H9 (cell line): ENCODE results near the gene GNAI1. TPM values are rescaled to one million over a fixed set of nuclear protein-coding genes. Genes with fewer than 3 reads are reported as not detected.

ENCODE experiments used
- DNase-seq: peaks from one replicate; pipeline ENCODE4 v3.0.0-alpha.2; 2017
- H2AFZ ChIP-seq: one replicate; pipeline ENCODE4 v1.6.1; 2013; ENCODE audit warnings: mild to moderate bottlenecking, low read length, control low read depth, moderate library complexity
- H2AK5ac ChIP-seq: 2 replicates; pipeline ENCODE4 v1.6.1; 2013; ENCODE audit warnings: low read length, control low read depth, mixed read lengths; ENCODE audit not compliant: insufficient read length
- H2BK120ac ChIP-seq: one replicate; pipeline ENCODE4 v1.6.1; 2013; ENCODE audit warnings: low read depth, mild to moderate bottlenecking, low read length, control low read depth, inconsistent platforms; ENCODE audit not compliant: poor library complexity, severe bottlenecking
- H2BK12ac ChIP-seq: 2 replicates; pipeline ENCODE4 v1.6.1; 2013; ENCODE audit warnings: low read length, control low read depth, mixed read lengths, low read depth; ENCODE audit not compliant: insufficient read length
- H2BK15ac ChIP-seq: 2 replicates; pipeline ENCODE4 v1.6.1; 2013; ENCODE audit warnings: low read depth, low read length, control low read depth
- H2BK20ac ChIP-seq: one replicate; pipeline ENCODE4 v1.6.1; 2013; ENCODE audit warnings: low read depth, mild to moderate bottlenecking, low read length, control low read depth, inconsistent platforms; ENCODE audit not compliant: poor library complexity, severe bottlenecking
- H2BK5ac ChIP-seq: 2 replicates; pipeline ENCODE4 v1.6.1; 2013; ENCODE audit warnings: low read length, control low read depth, mixed read lengths; ENCODE audit not compliant: insufficient read length
- H3K14ac ChIP-seq: 2 replicates; pipeline ENCODE4 v1.6.1; 2013; ENCODE audit warnings: low read length, control low read depth; ENCODE audit not compliant: insufficient read depth
- H3K18ac ChIP-seq: 2 replicates; pipeline ENCODE4 v1.6.1; 2013; ENCODE audit warnings: low read depth, mild to moderate bottlenecking, mixed read lengths, low read length, control low read depth; ENCODE audit not compliant: insufficient read length
- H3K23ac ChIP-seq: 2 replicates; pipeline ENCODE4 v1.6.1; 2013; ENCODE audit warnings: low read length, control low read depth, mixed read lengths, low read depth; ENCODE audit not compliant: insufficient read length
- H3K23me2 ChIP-seq: 2 replicates; pipeline ENCODE4 v1.6.1; 2013; ENCODE audit warnings: low read depth, mild to moderate bottlenecking, mixed read lengths, low read length, control low read depth; ENCODE audit not compliant: insufficient read length, poor library complexity, severe bottlenecking
- H3K27ac ChIP-seq: 2 replicates; pipeline ENCODE4 v1.5.1; 2013; ENCODE audit warnings: low read length, control low read depth, mixed read lengths, low read depth; ENCODE audit not compliant: insufficient read length
- H3K27me3 ChIP-seq: 2 replicates; pipeline ENCODE4 v1.6.1; 2013; ENCODE audit warnings: low read length, control low read depth, inconsistent platforms; ENCODE audit not compliant: insufficient read depth
- H3K4ac ChIP-seq: 2 replicates; pipeline ENCODE4 v1.6.1; 2013; ENCODE audit warnings: low read depth, mild to moderate bottlenecking, control low read depth, inconsistent platforms, low read length, moderate library complexity
- H3K4me1 ChIP-seq: 2 replicates; pipeline ENCODE4 v1.6.1; 2013; ENCODE audit warnings: low read length, control low read depth, inconsistent platforms; ENCODE audit not compliant: insufficient read depth
- H3K4me2 ChIP-seq: 2 replicates; pipeline ENCODE4 v1.6.1; 2013; ENCODE audit warnings: low read length, control low read depth, mixed read lengths; ENCODE audit not compliant: insufficient read length, insufficient read depth
- H3K56ac ChIP-seq: 2 replicates; pipeline ENCODE4 v1.6.1; 2013; ENCODE audit warnings: low read depth, mild to moderate bottlenecking, mixed read lengths, low read length, control low read depth; ENCODE audit not compliant: insufficient read length
- H3K79me1 ChIP-seq: 2 replicates; pipeline ENCODE4 v1.6.1; 2013; ENCODE audit warnings: low read depth, mild to moderate bottlenecking, moderate library complexity, low read length, control low read depth, inconsistent platforms; ENCODE audit not compliant: insufficient read depth, poor library complexity, severe bottlenecking
- H3K79me2 ChIP-seq: 2 replicates; pipeline ENCODE4 v1.6.1; 2013; ENCODE audit warnings: low read length, control low read depth, inconsistent platforms; ENCODE audit not compliant: insufficient read depth
- H3K9ac ChIP-seq: 2 replicates; pipeline ENCODE4 v1.6.1; 2013; ENCODE audit warnings: low read length, control low read depth, mixed read lengths; ENCODE audit not compliant: insufficient read length; ENCODE audit errors: extremely low read depth
- H3K9me3 ChIP-seq: one replicate; pipeline ENCODE4 v1.6.1; 2013; ENCODE audit warnings: low read depth, low read length, inconsistent platforms; ENCODE audit not compliant: control insufficient read depth
- H3T11ph ChIP-seq: one replicate; pipeline ENCODE4 v1.6.1; 2013; ENCODE audit warnings: mild to moderate bottlenecking, low read length, control low read depth, inconsistent platforms
- H4K20me1 ChIP-seq: one replicate; pipeline ENCODE4 v1.6.1; 2013; ENCODE audit not compliant: control insufficient read depth, insufficient read length, insufficient read depth
- H4K5ac ChIP-seq: 2 replicates; pipeline ENCODE4 v1.6.1; 2013; ENCODE audit warnings: low read depth, mild to moderate bottlenecking, mixed read lengths, low read length, control low read depth; ENCODE audit not compliant: insufficient read length
- H4K8ac ChIP-seq: replicated peaks from 2 replicates; pipeline ENCODE4 v1.6.1; 2013; ENCODE audit warnings: low read length, control low read depth, mixed read lengths, low read depth; ENCODE audit not compliant: insufficient read length
- H4K91ac ChIP-seq: 2 replicates; pipeline ENCODE4 v1.6.1; 2013; ENCODE audit warnings: low read depth, mild to moderate bottlenecking, moderate library complexity, mixed read lengths, low read length, control low read depth; ENCODE audit not compliant: insufficient read length
- H3K27ac Mint-ChIP-seq, 3 experiments: 2 replicates in 2 of 3; 3 replicates in 1 of 3; pipeline ENCODE4 v1.8.0; 2020 to 2021; ENCODE audit warnings: mixed read lengths in 3 of 3, mild to moderate bottlenecking in 1 of 3, moderate library complexity in 1 of 3
- H3K27me3 Mint-ChIP-seq: 2 replicates; pipeline ENCODE4 v1.8.0; 2021; ENCODE audit warnings: low read depth, mild to moderate bottlenecking, moderate library complexity, mixed read lengths
- H3K36me3 Mint-ChIP-seq, 3 experiments: 2 replicates in 2 of 3; 3 replicates in 1 of 3; pipeline ENCODE4 v1.8.0; 2020 to 2021; ENCODE audit warnings: low read depth in 3 of 3, mixed read lengths in 3 of 3; ENCODE audit not compliant: insufficient read depth in 1 of 3
- H3K4me1 Mint-ChIP-seq, 2 experiments: 2 replicates each; pipeline ENCODE4 v1.8.0; 2020; ENCODE audit warnings: mixed read lengths in 2 of 2
- H3K4me3 Mint-ChIP-seq, 2 experiments: 2 replicates in 1 of 2; 3 replicates in 1 of 2; pipeline ENCODE4 v1.8.0; 2020 to 2021; ENCODE audit warnings: mild to moderate bottlenecking in 2 of 2, mixed read lengths in 2 of 2, moderate library complexity in 1 of 2
- H3K9me3 Mint-ChIP-seq, 2 experiments: 2 replicates in 1 of 2; 3 replicates in 1 of 2; pipeline ENCODE4 v1.8.0; 2020; ENCODE audit warnings: mild to moderate bottlenecking in 2 of 2, mixed read lengths in 2 of 2, moderate library complexity in 1 of 2
- CTCF ChIP-seq: fragments of 200-600 bp; sonication (generic); conservative IDR thresholded peaks from 3 replicates; pipeline ENCODE4 v1.8.0; 2021; ENCODE audit warnings: antibody characterized with exemption, mild to moderate bottlenecking
- WGBS: extraction: QIAGEN DNeasy Blood & Tissue Kit; methylation state at CpG from one replicate; pipeline ENCODE4 v1.1.7; 2013; ENCODE audit warnings: missing lambda C conversion rate, low lambda C conversion rate, mixed read lengths; ENCODE audit not compliant: insufficient read length; ENCODE audit errors: extremely low coverage; 5-methylcytosine and 5-hydroxymethylcytosine counted together
- total RNA-seq: library from RNA; stranded (reverse); gene quantifications from 2 replicates; pipeline ENCODE4 v1.2.1, GENCODE V29; 2021

Gene GNAI1
- total RNA-seq, 1 experiment from 2014 or later: 14.1 TPM

GRCh38 chr7:80247891-80248290 is 113.3 kb downstream of the GNAI1 start:
- no peak overlapping the region for H3K27ac Mint-ChIP-seq
- H2BK20ac ChIP-seq: no peak overlapping the region

More at GRCh38 chr7:80247891-80248290, 113.3 kb downstream of the GNAI1 start:
- Histone ChIP-seq H3K27me3 (no peaks in the 10 kb centered on the region), H3K4me1 (no peaks in the 10 kb centered on the region), H3K9ac (no peak overlapping the region), H3K23ac (no peak overlapping the region), H3K23me2 (no peaks in the 10 kb centered on the region), H3K18ac (no peak overlapping the region), H3K79me2 (no peaks in the 10 kb centered on the region), H2AFZ (no peak overlapping the region), H4K20me1 (no peaks in the 10 kb centered on the region), H3K79me1 (no peaks in the 10 kb centered on the region), H2AK5ac (no peak overlapping the region), H2BK5ac (no peak overlapping the region), H3K27ac (no peak overlapping the region), H3K4ac (no peak overlapping the region), H2BK15ac (no peak overlapping the region), H3K14ac (no peak overlapping the region), H2BK12ac (no peak overlapping the region), H3K9me3 (no peaks in the 10 kb centered on the region), H4K5ac (no peak overlapping the region), H4K91ac (no peak overlapping the region), H4K8ac (no peak overlapping the region), H3K4me2 (no peak overlapping the region), H3K56ac (no peak overlapping the region), H2BK120ac (no peak overlapping the region), H3T11ph (no peak overlapping the region)
- no peak for DNase-seq
- Mint-ChIP-seq H3K4me3 (no peak overlapping the region), H3K9me3 (no peaks in the 10 kb centered on the region), H3K36me3 (no peaks in the 10 kb centered on the region), H3K27me3 (no peaks in the 10 kb centered on the region; the same call in 1 of the 2 replicates), H3K4me1 (no peaks in the 10 kb centered on the region)
- WGBS: no CpG with 5 or more reads among the region's 4 CpGs
- TF ChIP-seq CTCF: no peak
